SK-N-SH (cell line): ENCODE measurements around the gene SPRING1.

Experiments used
- EP300 ChIP-seq, 2 experiments: IDR thresholded peaks; 2 replicates each; pipeline versions ENCODE4 v1.4.0 to v1.6.1; 2012; ENCODE audit warnings: borderline replicate concordance in 1 of 2, low read depth in 1 of 2, low read length in 1 of 2
- NRF1 ChIP-seq: IDR thresholded peaks from 2 replicates; pipeline ENCODE4 v1.6.1; 2012; ENCODE audit warnings: low read depth, mild to moderate bottlenecking, low read length
- POLR2AphosphoS5 ChIP-seq: IDR thresholded peaks from 2 replicates; pipeline ENCODE4 v1.6.1; 2012; ENCODE audit warnings: low read depth, low read length
- RAD21 ChIP-seq: IDR thresholded peaks from 2 replicates; pipeline ENCODE4 v1.6.1; 2012; ENCODE audit warnings: mild to moderate bottlenecking, low read length
- SIN3A ChIP-seq: IDR thresholded peaks from 2 replicates; pipeline ENCODE4 v1.6.1; 2012; ENCODE audit warnings: low read depth, mild to moderate bottlenecking, low read length, moderate library complexity, borderline replicate concordance
- TAF1 ChIP-seq: IDR thresholded peaks from 2 replicates; pipeline ENCODE4 v1.6.1; 2012; ENCODE audit warnings: low read depth, mild to moderate bottlenecking, low read length, moderate library complexity, borderline replicate concordance
- TF ChIP-seq, protein P1 (sequence below): fragments of 200-600 bp; sonication (generic); IDR thresholded peaks from 2 replicates; pipeline ENCODE4 v1.6.1; 2017; ENCODE audit warnings: antibody characterized with exemption, mild to moderate bottlenecking, moderate library complexity
- TF ChIP-seq, protein P2 (sequence below): IDR thresholded peaks from 2 replicates; pipeline ENCODE4 v1.4.0; 2012; ENCODE audit warnings: low read depth
- TF ChIP-seq, protein P3 (sequence below): IDR thresholded peaks from 2 replicates; pipeline ENCODE4 v1.4.0; 2012; ENCODE audit warnings: low read depth, borderline replicate concordance
- TF ChIP-seq, protein P4 (sequence below): fragments of 150-350 bp; IDR thresholded peaks from 2 replicates; pipeline ENCODE4 v1.6.1; 2017; ENCODE audit warnings: antibody characterized with exemption, low read length, low read depth, borderline replicate concordance
- TF ChIP-seq, protein P5 (sequence below): IDR thresholded peaks from 2 replicates; pipeline ENCODE4 v1.6.1; 2012; ENCODE audit warnings: mild to moderate bottlenecking, low read depth, low read length, moderate library complexity

DNA sequence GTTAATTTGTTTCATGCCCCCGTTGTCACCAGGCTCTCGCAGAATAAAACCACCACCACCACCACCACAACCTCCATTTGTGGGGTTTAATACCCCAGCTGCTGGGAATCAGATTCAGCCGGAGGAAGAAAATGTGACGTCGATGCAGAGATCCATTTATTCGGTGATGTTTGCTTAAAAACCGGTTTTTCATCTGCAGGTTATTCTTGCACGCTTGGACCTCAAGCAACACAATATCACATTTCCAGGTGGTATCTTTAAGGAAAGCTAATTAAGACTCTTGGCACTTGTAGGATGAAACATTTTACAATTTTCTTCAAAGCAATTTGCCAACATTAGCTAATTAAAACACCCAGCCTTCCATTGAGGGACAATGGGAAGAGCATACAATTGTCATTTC lies 39.8 kb downstream of the SPRING1 start:
- TF ChIP-seq, protein P1, sequence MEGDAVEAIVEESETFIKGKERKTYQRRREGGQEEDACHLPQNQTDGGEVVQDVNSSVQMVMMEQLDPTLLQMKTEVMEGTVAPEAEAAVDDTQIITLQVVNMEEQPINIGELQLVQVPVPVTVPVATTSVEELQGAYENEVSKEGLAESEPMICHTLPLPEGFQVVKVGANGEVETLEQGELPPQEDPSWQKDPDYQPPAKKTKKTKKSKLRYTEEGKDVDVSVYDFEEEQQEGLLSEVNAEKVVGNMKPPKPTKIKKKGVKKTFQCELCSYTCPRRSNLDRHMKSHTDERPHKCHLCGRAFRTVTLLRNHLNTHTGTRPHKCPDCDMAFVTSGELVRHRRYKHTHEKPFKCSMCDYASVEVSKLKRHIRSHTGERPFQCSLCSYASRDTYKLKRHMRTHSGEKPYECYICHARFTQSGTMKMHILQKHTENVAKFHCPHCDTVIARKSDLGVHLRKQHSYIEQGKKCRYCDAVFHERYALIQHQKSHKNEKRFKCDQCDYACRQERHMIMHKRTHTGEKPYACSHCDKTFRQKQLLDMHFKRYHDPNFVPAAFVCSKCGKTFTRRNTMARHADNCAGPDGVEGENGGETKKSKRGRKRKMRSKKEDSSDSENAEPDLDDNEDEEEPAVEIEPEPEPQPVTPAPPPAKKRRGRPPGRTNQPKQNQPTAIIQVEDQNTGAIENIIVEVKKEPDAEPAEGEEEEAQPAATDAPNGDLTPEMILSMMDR, result no peak
- TF ChIP-seq, protein P2, sequence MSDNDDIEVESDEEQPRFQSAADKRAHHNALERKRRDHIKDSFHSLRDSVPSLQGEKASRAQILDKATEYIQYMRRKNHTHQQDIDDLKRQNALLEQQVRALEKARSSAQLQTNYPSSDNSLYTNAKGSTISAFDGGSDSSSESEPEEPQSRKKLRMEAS, result no peak
- TF ChIP-seq, protein P3, sequence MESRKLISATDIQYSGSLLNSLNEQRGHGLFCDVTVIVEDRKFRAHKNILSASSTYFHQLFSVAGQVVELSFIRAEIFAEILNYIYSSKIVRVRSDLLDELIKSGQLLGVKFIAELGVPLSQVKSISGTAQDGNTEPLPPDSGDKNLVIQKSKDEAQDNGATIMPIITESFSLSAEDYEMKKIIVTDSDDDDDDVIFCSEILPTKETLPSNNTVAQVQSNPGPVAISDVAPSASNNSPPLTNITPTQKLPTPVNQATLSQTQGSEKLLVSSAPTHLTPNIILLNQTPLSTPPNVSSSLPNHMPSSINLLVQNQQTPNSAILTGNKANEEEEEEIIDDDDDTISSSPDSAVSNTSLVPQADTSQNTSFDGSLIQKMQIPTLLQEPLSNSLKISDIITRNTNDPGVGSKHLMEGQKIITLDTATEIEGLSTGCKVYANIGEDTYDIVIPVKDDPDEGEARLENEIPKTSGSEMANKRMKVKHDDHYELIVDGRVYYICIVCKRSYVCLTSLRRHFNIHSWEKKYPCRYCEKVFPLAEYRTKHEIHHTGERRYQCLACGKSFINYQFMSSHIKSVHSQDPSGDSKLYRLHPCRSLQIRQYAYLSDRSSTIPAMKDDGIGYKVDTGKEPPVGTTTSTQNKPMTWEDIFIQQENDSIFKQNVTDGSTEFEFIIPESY, result no peak
- TF ChIP-seq EP300 (IDR thresholded peaks at IDR 0.05; ENCODE audit: borderline replicate concordance in 1 of 2, low read depth in 1 of 2, low read length in 1 of 2), result no peak
- no peak for TF ChIP-seq SIN3A
- TF ChIP-seq POLR2AphosphoS5, result no peak
- TF ChIP-seq, protein P4, sequence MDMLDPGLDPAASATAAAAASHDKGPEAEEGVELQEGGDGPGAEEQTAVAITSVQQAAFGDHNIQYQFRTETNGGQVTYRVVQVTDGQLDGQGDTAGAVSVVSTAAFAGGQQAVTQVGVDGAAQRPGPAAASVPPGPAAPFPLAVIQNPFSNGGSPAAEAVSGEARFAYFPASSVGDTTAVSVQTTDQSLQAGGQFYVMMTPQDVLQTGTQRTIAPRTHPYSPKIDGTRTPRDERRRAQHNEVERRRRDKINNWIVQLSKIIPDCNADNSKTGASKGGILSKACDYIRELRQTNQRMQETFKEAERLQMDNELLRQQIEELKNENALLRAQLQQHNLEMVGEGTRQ, result no peak
- TF ChIP-seq NRF1, result no peak
- TF ChIP-seq, protein P5, sequence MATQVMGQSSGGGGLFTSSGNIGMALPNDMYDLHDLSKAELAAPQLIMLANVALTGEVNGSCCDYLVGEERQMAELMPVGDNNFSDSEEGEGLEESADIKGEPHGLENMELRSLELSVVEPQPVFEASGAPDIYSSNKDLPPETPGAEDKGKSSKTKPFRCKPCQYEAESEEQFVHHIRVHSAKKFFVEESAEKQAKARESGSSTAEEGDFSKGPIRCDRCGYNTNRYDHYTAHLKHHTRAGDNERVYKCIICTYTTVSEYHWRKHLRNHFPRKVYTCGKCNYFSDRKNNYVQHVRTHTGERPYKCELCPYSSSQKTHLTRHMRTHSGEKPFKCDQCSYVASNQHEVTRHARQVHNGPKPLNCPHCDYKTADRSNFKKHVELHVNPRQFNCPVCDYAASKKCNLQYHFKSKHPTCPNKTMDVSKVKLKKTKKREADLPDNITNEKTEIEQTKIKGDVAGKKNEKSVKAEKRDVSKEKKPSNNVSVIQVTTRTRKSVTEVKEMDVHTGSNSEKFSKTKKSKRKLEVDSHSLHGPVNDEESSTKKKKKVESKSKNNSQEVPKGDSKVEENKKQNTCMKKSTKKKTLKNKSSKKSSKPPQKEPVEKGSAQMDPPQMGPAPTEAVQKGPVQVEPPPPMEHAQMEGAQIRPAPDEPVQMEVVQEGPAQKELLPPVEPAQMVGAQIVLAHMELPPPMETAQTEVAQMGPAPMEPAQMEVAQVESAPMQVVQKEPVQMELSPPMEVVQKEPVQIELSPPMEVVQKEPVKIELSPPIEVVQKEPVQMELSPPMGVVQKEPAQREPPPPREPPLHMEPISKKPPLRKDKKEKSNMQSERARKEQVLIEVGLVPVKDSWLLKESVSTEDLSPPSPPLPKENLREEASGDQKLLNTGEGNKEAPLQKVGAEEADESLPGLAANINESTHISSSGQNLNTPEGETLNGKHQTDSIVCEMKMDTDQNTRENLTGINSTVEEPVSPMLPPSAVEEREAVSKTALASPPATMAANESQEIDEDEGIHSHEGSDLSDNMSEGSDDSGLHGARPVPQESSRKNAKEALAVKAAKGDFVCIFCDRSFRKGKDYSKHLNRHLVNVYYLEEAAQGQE, result no peak
- TF ChIP-seq RAD21, result no peak
- no peak for TF ChIP-seq TAF1
